ENCODE measurements around the gene STX3.
"Not testable (repeated sequence)": the region's sequence is repeated elsewhere in the genome, so short reads cannot be mapped to it uniquely, and the experiment has no call there.

Gene STX3

GRCh38 chr11:59791639-59792038 lies 36.5 kb downstream of the STX3 start:
- DNase-seq (ENCODE audit: low spot score), result no peak

DNA sequence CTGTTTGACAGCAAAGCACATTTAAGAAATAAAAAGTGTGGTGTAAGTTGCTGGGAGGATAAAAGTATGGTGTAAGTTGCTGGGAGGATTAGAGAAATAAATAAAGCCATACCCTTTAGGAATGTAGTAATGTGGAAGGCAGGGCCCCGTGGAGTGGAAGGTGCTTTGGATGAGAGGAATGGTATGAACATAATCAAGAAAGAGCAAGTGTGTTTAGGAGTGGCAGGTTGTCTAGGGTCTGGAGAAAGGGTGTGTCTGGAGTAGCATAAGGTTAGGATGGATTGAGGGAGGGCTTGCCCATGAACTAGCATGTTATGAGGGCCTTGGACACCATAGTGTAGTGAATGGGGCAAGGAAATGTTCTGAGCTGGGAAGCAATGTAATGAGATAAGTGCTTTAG lies 37.3 kb downstream of the STX3 start:
- DNase-seq (ENCODE audit: low spot score), result no peak

- no peak for DNase-seq (ENCODE audit: low spot score)
These were observed 39.2 kb downstream of the STX3 start for GRCh38 chr11:59794417-59794816.

- DNase-seq (ENCODE audit: low spot score), result no peak
These were observed 45.3 kb downstream of the STX3 start for GRCh38 chr11:59800390-59801025.

GRCh38 chr11:59801160-59801706 lies 46.1 kb downstream of the STX3 start:
- DNase-seq (ENCODE audit: low spot score), result no peak

DNA sequence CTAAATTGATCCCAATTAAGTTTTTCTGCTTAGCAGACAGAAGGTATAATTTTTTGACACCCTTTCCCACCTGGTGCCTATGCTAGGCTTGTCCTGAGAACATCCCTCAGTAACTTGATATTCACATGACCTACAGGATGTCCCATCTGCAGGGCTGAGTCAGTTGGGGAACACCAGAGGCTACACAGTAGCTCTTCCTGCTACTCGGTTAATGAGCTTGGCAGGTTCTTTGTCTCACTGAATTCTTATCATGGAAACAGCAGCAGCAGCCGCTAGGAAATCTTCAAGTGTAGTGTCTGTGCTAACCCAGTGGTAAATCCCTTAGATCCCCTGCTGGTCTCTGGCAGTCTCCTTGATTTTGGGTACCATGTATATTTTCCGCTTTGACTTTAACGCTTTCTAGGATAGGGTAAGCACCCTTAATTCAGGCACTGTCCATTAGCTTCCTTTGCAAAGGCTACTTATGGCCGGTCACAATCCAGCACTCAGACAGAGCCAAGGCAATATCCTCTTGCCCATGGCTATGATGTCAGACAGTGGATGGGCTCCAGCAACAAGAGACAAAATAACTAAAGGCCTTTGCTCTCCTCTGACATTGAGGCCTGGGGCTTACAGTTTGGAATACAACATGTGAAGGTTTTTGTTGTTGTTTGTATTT lies 46.9 kb downstream of the STX3 start:
- DNase-seq (ENCODE audit: low spot score), result no peak

- peak; percentile 72 for DNase-seq (ENCODE audit: low spot score)
These were observed 47.5 kb downstream of the STX3 start for GRCh38 chr11:59802639-59803176.

DNA sequence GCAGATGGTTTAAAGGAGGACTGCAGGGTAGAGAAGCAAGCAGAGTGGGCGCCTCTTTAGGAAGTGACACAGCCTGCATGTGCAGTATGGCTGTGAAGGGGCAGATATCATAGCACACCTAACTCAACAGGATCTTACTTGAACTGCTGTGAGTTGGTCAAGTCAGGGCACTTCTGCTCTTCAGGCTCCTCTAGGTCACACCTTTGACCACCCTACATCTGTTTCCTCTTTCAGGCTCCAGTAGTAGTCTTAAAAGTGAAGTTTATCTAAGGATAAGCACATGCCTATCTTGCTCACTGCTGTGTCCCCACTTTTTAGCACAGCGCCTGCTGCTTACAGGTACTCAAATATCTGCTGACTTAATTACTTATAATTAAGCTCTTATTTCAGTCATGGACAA lies 48.9 kb downstream of the STX3 start:
- no peak for DNase-seq (ENCODE audit: low spot score)

- no peak for DNase-seq (ENCODE audit: low spot score)
These were observed 52.0 kb downstream of the STX3 start for GRCh38 chr11:59807047-59807610.

DNA sequence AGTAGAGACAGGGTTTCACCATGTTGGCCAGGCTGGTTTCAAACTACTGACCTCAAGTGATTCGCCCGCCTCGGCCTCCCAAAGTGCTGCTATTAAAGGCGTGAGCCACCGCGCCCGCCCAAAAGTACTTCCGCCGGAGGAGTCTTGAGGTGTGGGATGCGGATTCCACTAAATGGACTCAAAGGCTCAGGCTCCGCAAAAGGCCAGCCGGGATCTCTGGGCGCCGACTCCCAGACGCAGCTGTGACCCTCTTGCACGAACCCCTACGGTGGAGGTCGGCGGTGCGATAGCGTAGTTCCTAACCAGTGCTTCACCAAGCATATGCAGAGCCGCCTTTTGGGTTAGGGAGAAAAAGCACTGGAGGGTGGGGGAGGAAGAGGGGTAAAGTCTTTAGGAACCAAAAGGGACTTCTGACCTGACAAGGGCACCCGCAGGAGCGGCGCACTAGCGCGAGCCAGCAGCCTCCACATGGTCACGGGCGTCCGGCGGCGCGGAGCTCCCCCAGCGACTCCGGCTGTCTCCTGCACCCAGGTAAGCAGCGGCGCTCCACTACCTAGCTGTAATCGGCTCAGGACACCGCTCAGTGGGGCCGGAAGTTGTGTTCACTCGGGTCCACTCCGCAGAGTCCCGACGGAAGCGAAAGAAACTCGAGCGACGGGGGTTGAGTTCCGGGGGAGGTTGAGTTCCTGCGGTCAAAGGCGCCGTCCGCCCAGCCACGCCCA lies 55.2 kb downstream of the STX3 start, which contains the start of gene MRPL16:
TSS of gene MRPL16 (minus strand) at position 590 of the 722 bp plus-strand sequence. CDS start at position 470, 120 bp downstream.
- DNase-seq (ENCODE audit: low spot score), result peak; percentile 92

DNA sequence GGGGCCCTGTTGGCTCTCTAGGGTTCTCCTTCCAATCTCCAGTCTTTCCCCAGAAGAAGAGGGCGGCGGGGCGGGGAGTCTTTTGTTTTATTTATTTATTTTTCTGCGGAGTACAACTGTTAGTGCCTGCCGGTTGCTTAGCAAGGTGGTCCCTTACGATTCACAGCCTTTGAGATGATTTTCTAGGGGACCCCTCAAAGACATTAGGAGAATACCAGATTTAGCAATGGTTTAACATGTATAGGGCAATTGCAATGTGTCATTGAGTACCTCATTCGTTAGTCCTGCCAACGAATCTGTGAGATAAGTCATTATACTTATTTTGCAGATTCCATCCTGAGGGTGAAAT lies 55.7 kb downstream of the STX3 start:
- DNase-seq (ENCODE audit: low spot score), result no peak

DNA sequence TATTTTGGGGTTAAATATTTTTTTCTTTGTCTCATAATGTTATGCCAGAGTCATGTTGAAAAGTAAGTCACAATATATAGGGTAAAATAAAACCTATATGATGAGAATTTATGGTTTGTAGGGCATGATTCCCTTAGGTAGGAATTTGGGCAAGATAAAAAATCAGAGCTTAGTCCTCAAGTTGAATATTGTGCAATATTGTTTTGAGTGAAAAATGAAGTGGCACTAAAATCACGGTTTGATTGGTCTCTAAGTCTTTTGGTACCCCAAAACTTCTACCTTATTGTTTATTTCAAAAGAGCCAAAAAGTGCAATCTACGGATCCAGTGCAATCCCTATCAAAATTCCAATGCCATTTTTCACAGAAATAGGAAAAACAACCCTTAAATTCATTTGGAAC lies 57.0 kb downstream of the STX3 start:
- DNase-seq (ENCODE audit: low spot score), result no peak

DNA sequence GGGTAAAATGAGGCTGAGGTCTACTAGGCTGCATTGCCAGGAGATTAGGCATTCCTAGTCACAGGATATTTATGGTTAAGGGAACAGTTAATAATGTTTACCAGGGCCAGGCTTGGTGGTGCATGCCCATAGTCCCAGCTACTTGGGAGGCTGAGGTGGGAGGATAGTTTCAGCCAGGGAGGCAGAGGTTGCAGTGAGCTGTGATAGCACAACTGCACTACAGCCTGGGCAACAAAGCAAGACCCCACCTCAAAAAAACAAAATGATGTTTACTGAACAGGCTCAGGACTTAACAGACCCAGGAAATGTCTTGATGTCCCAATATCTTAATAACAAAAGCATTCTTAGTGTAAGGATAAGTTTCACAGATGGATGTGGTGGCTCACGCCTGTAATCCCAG lies 58.2 kb downstream of the STX3 start:
- DNase-seq (ENCODE audit: low spot score), result no peak

DNA sequence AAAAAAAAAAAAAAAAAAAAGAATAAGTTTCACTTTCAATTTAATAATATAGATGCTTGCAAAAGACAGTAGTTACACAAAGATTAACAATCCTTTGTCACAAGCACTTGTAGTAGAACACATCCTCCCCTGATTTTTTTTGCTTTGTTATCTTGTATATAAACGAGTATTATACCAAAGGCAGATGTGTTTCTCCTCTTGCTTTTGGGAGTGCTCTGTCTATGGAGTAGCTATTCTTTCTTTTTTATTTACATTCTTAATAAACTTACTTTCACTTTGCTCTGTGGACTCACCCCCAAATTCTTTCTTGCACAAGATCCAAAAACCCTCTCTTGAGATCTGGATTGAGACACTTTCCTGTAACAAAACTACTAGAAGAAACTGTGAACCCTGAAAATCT lies 58.8 kb downstream of the STX3 start:
- no peak for DNase-seq (ENCODE audit: low spot score)

DNA sequence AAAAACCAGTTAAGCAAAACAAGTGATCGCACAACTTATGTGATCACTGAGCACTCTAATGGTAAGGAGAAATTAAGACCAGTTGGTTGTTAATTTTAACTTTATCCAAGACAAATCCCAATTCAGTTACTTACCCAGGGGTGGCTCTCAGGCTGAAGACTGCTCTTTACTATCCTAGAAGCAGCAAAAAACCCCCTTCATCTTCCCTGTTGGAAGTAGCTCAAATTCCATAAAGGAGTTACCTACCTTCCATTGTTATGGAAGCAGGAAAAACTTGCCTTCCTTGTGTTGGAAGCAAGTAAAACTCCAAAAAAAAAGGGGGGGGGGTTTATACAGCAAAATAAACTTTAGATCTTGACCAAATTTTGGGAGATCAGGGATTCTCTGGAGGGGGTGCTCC lies 60.6 kb downstream of the STX3 start:
- DNase-seq (ENCODE audit: low spot score), result no peak

GRCh38 chr11:59816434-59816833 lies 61.3 kb downstream of the STX3 start:
- not testable (repeated sequence) for DNase-seq (ENCODE audit: low spot score)

DNA sequence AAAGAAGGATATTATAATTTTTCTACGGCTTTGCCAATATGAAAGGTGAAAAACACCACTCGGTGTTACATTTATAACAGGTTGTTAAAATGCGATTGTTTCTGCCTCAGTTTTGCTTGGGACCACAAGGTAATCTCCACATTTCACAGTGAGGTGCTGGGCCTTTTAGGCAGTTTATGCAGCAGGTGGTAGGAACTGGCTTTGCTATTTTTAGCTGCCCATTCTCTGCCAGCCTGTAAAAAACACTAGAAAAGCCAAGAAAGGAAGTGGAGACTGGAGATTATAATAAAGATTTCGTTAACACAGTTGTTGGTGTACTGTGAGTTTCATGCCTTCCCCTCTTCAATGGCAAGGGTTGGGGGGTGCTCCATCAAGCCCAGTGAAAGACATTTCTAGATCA lies 63.4 kb downstream of the STX3 start:
- DNase-seq (ENCODE audit: low spot score), result no peak

DNA sequence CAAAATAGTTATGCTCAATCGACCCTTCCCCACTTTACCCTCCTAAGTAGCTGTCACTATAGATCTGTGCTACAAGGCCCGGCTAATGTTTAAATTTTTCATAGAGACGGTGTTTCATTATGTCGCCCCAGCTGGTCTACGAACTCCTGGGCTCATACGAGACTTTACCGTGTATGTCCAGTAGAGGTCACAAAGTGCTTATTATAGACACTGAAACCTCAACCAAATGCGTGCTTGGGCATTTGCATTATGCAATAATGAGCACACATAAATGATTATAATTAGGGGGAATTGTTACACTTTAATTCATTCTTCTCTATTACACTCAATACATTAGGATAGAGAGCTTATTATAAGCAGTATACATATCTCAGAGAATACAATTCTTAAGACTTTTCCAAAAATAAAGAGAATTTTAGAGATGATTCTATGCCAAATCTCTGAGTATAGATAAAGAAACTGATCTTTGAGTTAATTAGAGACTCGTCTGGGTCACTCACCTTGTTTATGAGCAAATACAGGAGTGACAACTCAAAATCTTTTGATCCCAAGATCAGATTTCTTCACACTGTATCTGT lies 67.9 kb downstream of the STX3 start:
- DNase-seq (ENCODE audit: low spot score), result peak; percentile 61

DNA sequence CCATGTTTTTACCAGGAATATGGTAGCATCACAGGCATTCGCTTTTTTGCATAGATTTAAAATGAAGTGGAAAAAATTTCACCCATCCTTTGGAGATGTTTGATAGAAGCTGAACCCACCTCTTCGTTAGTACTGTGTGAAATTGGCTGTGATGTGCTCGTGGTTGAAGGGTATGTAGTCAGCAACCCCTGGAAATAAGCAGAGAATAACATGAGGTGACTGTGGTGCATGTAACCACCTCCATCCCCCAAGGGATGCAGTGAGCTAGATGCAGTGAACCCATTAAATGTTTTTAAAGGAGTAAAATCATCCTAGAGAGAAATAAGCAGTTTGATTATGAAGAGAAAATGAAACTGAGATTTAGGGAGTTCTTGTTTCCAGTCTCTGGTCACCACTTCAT lies 74.2 kb downstream of the STX3 start:
- DNase-seq (ENCODE audit: low spot score), result no peak

GRCh38 chr11:59833602-59834001 lies 78.4 kb downstream of the STX3 start:
- no peak for DNase-seq (ENCODE audit: low spot score)

- no peak for DNase-seq (ENCODE audit: low spot score)
These were observed 84.4 kb downstream of the STX3 start for GRCh38 chr11:59839615-59840014.

DNA sequence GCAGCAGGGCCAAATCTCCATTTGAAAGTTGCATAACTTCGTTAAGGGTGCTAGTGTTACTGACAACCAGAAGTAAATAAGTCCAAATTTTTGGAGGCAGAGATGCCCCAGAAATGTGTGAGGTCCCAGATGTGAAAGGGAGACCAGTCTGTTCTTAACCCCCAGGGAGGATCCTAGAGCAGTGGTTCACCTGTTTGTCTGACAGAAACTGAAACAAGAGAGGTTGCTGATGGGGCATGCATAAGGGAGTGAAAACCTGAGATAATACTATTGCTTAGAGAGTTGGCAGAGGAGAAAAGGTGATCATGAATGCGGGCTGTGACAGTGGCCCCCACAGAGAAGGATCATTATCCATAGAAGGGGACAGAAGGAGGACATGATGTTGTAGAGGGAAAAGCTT lies 86.3 kb downstream of the STX3 start:
- DNase-seq (ENCODE audit: low spot score), result no peak
